ENCODE data around the gene SORCS2. TPM values are rescaled to one million over a fixed set of nuclear protein-coding genes. Genes with fewer than 3 reads are reported as not detected.

SORCS2 gene
- total and polyA plus RNA-seq, 2 of the 13 experiments (the other 11 are each of a cell fraction or from before 2014, with no cell fraction given), result 0.82 to 1.0 TPM

- no peak overlapping the region for H3K27ac ChIP-seq (ENCODE audit: extremely low read length, insufficient read depth, low read length)
- no peak overlapping the region for H3K9ac ChIP-seq (ENCODE audit: insufficient read depth, low read depth, low read length)
- peaks cover 14 to 52% of the 10 kb centered on the region in 2 experiments; a peak in 4 of 5 replicates for H3K27me3 ChIP-seq (ENCODE audit: control insufficient read depth in 1 of 2, insufficient read depth in 2 of 2, low read length in 2 of 2)
- H2AFZ ChIP-seq (ENCODE audit: low read length), result no peak overlapping the region
- no peaks in the 10 kb centered on the region for H3K79me2 ChIP-seq (ENCODE audit: insufficient read depth, low read length)
- DNase-seq (ENCODE audit: low spot score) (no peak), FAIRE-seq (no peak), ATAC-seq (no peak)
- peaks cover 9% of the 10 kb centered on the region for H3K4me1 ChIP-seq (ENCODE audit: insufficient read depth, low read length)
- ChIA-PET CTCF (ENCODE audit: low intra/inter-chr PET ratio, low total read pairs) (no interaction called here), POLR2A (no interaction called here)
- 36% methylated on average over 14 of the region's 20 CpGs for WGBS (ENCODE audit: low lambda C conversion rate)
- intact Hi-C loops (cut with micrococcal nuclease; ENCODE audit: unreplicated experiment) (no loop called here), in situ Hi-C loops (cut with HindIII; ENCODE audit: extremely low pct_ligation_motif_present, low pct_unique_long_range_greater_than_20kb) (no loop called here)
- no peak for TF ChIP-seq HOXA3 (CRISPR knock-in tag; IDR thresholded peaks at IDR 0.05)
- no peak for TF ChIP-seq ZFP82 (CRISPR knock-in tag; IDR thresholded peaks at IDR 0.05; ENCODE audit: borderline replicate concordance)
- TF ChIP-seq CEBPZ (IDR thresholded peaks at IDR 0.05; ENCODE audit: low read length), result no peak
- no peaks in the 10 kb centered on the region for H3K36me3 ChIP-seq (replicated peaks in 1 of 2; ENCODE audit: control insufficient read depth in 1 of 2, insufficient read depth in 2 of 2, low read length in 2 of 2)
- H3K4me3 ChIP-seq (replicated peaks in 1 of 3; ENCODE audit: insufficient read depth in 1 of 3, low read depth in 2 of 3, low read length in 3 of 3), result no peak overlapping the region
- H3K4me2 ChIP-seq (ENCODE audit: low read depth, low read length), result no peak overlapping the region
- no peaks in the 10 kb centered on the region for H3K9me3 ChIP-seq (ENCODE audit: low read length)
- H4K20me1 ChIP-seq (ENCODE audit: insufficient read depth, low read length), result no peaks in the 10 kb centered on the region
- BruUV-seq (replicated peaks), result no TSS peak
Observed at GRCh38 chr4:7426525-7427171, 234.3 kb downstream of the SORCS2 start.

DNA sequence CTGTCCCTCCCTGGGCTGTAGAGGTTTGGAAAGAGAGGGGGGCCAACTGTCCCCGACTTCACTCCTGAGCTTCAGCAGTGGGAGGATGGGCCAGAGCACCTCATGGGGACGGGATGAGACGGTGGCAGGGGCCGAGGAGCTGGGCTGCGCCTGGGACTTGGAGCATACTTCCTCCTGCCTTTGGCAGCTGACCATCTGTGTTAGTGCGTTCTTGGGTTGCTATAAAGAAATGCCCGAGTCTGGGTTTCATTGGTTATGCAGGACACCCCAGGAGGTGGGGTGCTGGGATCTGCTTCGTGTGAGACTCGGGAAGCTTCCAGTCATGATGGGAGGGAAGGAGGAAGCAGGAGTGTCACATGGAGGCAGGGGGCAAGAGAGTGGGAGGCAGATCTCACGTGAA is 235.0 kb downstream of the SORCS2 start:
- in situ Hi-C loops (cut with HindIII; ENCODE audit: extremely low pct_ligation_motif_present, low pct_unique_long_range_greater_than_20kb), result no loop called here
- Histone ChIP-seq H3K36me3 (replicated peaks in 1 of 2; ENCODE audit: control insufficient read depth in 1 of 2, insufficient read depth in 2 of 2, low read length in 2 of 2) (no peaks in the 10 kb centered on the region), H3K4me1 (ENCODE audit: insufficient read depth, low read length) (peaks cover 9% of the 10 kb centered on the region), H3K4me2 (ENCODE audit: low read depth, low read length) (no peak overlapping the region), H2AFZ (ENCODE audit: low read length) (no peak overlapping the region), H3K79me2 (ENCODE audit: insufficient read depth, low read length) (no peaks in the 10 kb centered on the region), H3K27me3 (ENCODE audit: control insufficient read depth in 1 of 2, insufficient read depth in 2 of 2, low read length in 2 of 2) (peaks cover 14 to 57% of the 10 kb centered on the region in 2 experiments; a peak in 4 of 5 replicates), H4K20me1 (ENCODE audit: insufficient read depth, low read length) (no peaks in the 10 kb centered on the region), H3K9ac (ENCODE audit: insufficient read depth, low read depth, low read length) (no peak overlapping the region), H3K27ac (ENCODE audit: extremely low read length, insufficient read depth, low read length) (no peak overlapping the region), H3K9me3 (ENCODE audit: low read length) (no peaks in the 10 kb centered on the region), H3K4me3 (replicated peaks in 1 of 3; ENCODE audit: insufficient read depth in 1 of 3, low read depth in 2 of 3, low read length in 3 of 3) (no peak overlapping the region)
- ChIA-PET CTCF (ENCODE audit: low intra/inter-chr PET ratio, low total read pairs) (no interaction called here), POLR2A (no interaction called here)
- BruUV-seq (replicated peaks), result no TSS peak
- WGBS (ENCODE audit: low lambda C conversion rate), result 28% methylated on average over 9 of the region's 10 CpGs
- no peak for FAIRE-seq
- ATAC-seq, result no peak
- intact Hi-C loops (cut with micrococcal nuclease; ENCODE audit: unreplicated experiment), result no loop called here
- DNase-seq (ENCODE audit: low spot score), result no peak
- TF ChIP-seq, protein P1, sequence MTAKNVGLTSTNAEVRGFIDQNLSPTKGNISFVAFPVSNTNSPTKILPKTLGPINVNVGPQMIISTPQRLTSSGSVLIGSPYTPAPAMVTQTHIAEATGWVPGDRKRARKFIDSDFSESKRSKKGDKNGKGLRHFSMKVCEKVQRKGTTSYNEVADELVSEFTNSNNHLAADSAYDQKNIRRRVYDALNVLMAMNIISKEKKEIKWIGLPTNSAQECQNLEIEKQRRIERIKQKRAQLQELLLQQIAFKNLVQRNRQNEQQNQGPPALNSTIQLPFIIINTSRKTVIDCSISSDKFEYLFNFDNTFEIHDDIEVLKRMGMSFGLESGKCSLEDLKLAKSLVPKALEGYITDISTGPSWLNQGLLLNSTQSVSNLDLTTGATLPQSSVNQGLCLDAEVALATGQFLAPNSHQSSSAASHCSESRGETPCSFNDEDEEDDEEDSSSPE (CRISPR knock-in tag; IDR thresholded peaks at IDR 0.05), result no peak
- TF ChIP-seq, protein P2, sequence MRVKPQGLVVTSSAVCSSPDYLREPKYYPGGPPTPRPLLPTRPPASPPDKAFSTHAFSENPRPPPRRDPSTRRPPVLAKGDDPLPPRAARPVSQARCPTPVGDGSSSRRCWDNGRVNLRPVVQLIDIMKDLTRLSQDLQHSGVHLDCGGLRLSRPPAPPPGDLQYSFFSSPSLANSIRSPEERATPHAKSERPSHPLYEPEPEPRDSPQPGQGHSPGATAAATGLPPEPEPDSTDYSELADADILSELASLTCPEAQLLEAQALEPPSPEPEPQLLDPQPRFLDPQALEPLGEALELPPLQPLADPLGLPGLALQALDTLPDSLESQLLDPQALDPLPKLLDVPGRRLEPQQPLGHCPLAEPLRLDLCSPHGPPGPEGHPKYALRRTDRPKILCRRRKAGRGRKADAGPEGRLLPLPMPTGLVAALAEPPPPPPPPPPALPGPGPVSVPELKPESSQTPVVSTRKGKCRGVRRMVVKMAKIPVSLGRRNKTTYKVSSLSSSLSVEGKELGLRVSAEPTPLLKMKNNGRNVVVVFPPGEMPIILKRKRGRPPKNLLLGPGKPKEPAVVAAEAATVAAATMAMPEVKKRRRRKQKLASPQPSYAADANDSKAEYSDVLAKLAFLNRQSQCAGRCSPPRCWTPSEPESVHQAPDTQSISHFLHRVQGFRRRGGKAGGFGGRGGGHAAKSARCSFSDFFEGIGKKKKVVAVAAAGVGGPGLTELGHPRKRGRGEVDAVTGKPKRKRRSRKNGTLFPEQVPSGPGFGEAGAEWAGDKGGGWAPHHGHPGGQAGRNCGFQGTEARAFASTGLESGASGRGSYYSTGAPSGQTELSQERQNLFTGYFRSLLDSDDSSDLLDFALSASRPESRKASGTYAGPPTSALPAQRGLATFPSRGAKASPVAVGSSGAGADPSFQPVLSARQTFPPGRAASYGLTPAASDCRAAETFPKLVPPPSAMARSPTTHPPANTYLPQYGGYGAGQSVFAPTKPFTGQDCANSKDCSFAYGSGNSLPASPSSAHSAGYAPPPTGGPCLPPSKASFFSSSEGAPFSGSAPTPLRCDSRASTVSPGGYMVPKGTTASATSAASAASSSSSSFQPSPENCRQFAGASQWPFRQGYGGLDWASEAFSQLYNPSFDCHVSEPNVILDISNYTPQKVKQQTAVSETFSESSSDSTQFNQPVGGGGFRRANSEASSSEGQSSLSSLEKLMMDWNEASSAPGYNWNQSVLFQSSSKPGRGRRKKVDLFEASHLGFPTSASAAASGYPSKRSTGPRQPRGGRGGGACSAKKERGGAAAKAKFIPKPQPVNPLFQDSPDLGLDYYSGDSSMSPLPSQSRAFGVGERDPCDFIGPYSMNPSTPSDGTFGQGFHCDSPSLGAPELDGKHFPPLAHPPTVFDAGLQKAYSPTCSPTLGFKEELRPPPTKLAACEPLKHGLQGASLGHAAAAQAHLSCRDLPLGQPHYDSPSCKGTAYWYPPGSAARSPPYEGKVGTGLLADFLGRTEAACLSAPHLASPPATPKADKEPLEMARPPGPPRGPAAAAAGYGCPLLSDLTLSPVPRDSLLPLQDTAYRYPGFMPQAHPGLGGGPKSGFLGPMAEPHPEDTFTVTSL (CRISPR knock-in tag; IDR thresholded peaks at IDR 0.05; ENCODE audit: borderline replicate concordance), result no peak
- TF ChIP-seq SRSF4 (IDR thresholded peaks at IDR 0.05; ENCODE audit: low read depth, low read length, poor library complexity, severe bottlenecking), result no peak
